ENCODE results near the gene UMODL1.

Gene UMODL1

GRCh38 chr21:42149656-42150473 is 78.7 kb downstream of the UMODL1 start:
- Histone ChIP-seq H3K9me3 (ENCODE audit: control insufficient read depth, low read length) (no peaks in the 10 kb centered on the region), H3K4me1 (ENCODE audit: control insufficient read depth, insufficient read depth, low read length) (peaks cover 4% of the 10 kb centered on the region), H3K27ac (ENCODE audit: insufficient read depth, low read depth, low read length, poor library complexity, severe bottlenecking) (no peak overlapping the region), H3K4me3 (ENCODE audit: insufficient read depth, low read depth, low read length) (no peak overlapping the region), H3K27me3 (ENCODE audit: control insufficient read depth, insufficient read depth, low read length, poor library complexity, severe bottlenecking) (no peaks in the 10 kb centered on the region), H3K36me3 (ENCODE audit: control insufficient read depth, insufficient read depth, low read length) (no peaks in the 10 kb centered on the region)
- WGBS, 2 experiments = 94 to 96% methylated on average over 21 of the region's 21 CpGs

DNA sequence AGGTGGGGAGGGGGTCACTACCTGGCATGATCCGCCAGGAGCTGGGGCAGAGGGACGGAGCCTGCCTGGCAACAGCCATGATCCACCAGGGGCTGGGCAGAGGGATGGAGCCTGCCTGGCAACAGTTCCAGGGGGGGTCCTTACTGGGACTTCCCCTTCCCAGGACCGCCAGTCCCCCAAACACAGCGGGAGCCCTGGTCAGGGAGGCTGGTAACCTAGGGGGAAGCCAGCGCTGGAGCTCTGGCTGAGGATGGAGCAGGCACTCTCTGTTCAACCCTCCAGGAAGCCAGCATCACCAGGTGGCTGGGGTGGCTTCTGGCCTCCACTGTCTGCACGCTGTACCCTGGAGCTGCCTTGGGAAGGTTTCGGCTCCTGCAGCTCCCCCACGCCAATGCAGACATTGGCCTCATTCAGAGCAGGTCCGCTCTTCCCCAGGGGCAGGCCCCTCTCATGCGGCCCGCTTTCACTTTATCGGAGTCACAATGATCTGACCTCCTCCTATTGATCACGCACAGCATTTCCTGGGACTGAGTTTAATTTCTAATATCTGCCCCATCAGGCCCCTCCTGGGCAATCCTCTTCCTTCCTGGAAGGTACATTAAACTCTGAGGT is 79.5 kb downstream of the UMODL1 start:
- Histone ChIP-seq H3K27me3 (ENCODE audit: control insufficient read depth, insufficient read depth, low read length, poor library complexity, severe bottlenecking) (no peaks in the 10 kb centered on the region), H3K27ac (ENCODE audit: insufficient read depth, low read depth, low read length, poor library complexity, severe bottlenecking) (no peak overlapping the region), H3K9me3 (ENCODE audit: control insufficient read depth, low read length) (no peaks in the 10 kb centered on the region), H3K4me3 (ENCODE audit: insufficient read depth, low read depth, low read length) (no peak overlapping the region), H3K4me1 (ENCODE audit: control insufficient read depth, insufficient read depth, low read length) (peaks cover 4% of the 10 kb centered on the region), H3K36me3 (ENCODE audit: control insufficient read depth, insufficient read depth, low read length) (no peaks in the 10 kb centered on the region)
- 87 to 88% methylated on average over 13 of the region's 13 CpGs for WGBS, 2 experiments

DNA sequence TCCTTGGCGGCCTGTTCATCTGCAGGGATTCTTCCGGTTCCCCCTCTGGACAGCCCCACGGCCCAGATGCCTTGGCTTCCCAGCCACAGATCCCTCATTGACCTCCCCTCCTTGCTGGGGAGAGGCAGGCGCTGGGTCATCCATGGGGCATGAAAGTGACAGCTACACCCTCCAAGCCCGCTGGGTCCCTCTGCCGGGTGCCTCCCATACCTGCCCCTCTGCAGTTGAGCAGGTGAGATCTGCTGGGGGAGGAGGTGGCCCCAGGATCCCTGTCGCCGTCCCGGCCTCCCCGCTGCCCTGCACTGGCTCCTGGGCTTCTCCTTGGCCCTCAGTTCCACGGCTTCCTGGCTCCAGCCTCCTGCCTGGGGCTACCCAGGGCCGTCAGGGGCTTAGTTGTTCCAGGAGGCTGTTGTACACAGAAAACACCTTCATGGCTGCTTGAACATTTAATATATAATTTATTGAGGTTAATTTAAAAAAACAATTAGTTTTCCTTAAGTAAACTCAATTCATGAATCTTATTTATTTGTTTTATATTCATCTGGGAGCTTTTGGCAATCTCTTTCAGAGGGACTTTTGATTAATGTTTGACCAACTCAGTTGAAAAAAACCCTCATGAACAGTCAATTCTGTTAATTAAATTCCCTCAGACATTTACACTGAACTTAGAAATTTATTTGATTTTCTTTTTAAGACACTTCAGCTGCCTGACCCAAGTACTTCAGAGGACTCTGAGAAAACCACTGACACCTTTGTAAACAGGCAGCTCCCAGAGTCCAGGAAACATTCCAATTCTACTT is 80.2 kb downstream of the UMODL1 start:
- Histone ChIP-seq H3K9me3 (ENCODE audit: control insufficient read depth, low read length) (no peaks in the 10 kb centered on the region), H3K4me3 (ENCODE audit: insufficient read depth, low read depth, low read length) (no peak overlapping the region), H3K27ac (ENCODE audit: insufficient read depth, low read depth, low read length, poor library complexity, severe bottlenecking) (no peak overlapping the region), H3K36me3 (ENCODE audit: control insufficient read depth, insufficient read depth, low read length) (no peaks in the 10 kb centered on the region), H3K27me3 (ENCODE audit: control insufficient read depth, insufficient read depth, low read length, poor library complexity, severe bottlenecking) (no peaks in the 10 kb centered on the region), H3K4me1 (ENCODE audit: control insufficient read depth, insufficient read depth, low read length) (peaks cover 4% of the 10 kb centered on the region)
- WGBS, 2 experiments = 83 to 87% methylated on average over 11 to 12 of the region's 12 CpGs

GRCh38 chr21:42151948-42152220 is 80.8 kb downstream of the UMODL1 start:
- no peaks in the 10 kb centered on the region for H3K36me3 ChIP-seq (ENCODE audit: control insufficient read depth, insufficient read depth, low read length)
- H3K27ac ChIP-seq (ENCODE audit: insufficient read depth, low read depth, low read length, poor library complexity, severe bottlenecking) = no peak overlapping the region
- H3K4me3 ChIP-seq (ENCODE audit: insufficient read depth, low read depth, low read length) = no peak overlapping the region
- H3K27me3 ChIP-seq (ENCODE audit: control insufficient read depth, insufficient read depth, low read length, poor library complexity, severe bottlenecking) = no peaks in the 10 kb centered on the region
- H3K4me1 ChIP-seq (ENCODE audit: control insufficient read depth, insufficient read depth, low read length) = peaks cover 4% of the 10 kb centered on the region
- H3K9me3 ChIP-seq (ENCODE audit: control insufficient read depth, low read length) = no peaks in the 10 kb centered on the region

GRCh38 chr21:42153046-42153686 is 82.0 kb downstream of the UMODL1 start:
- peaks cover 8% of the 10 kb centered on the region for H3K4me1 ChIP-seq (ENCODE audit: control insufficient read depth, insufficient read depth, low read length)
- no peaks in the 10 kb centered on the region for H3K9me3 ChIP-seq (ENCODE audit: control insufficient read depth, low read length)
- no peaks in the 10 kb centered on the region for H3K36me3 ChIP-seq (ENCODE audit: control insufficient read depth, insufficient read depth, low read length)
- no peak overlapping the region for H3K27ac ChIP-seq (ENCODE audit: insufficient read depth, low read depth, low read length, poor library complexity, severe bottlenecking)
- 94 to 95% methylated on average over 15 of the region's 15 CpGs for WGBS, 2 experiments
- no peak overlapping the region for H3K4me3 ChIP-seq (ENCODE audit: insufficient read depth, low read depth, low read length)
- no peaks in the 10 kb centered on the region for H3K27me3 ChIP-seq (ENCODE audit: control insufficient read depth, insufficient read depth, low read length, poor library complexity, severe bottlenecking)

- H3K4me3 ChIP-seq (ENCODE audit: insufficient read depth, low read depth, low read length) = no peak overlapping the region
- no peaks in the 10 kb centered on the region for H3K9me3 ChIP-seq (ENCODE audit: control insufficient read depth, low read length)
- H3K4me1 ChIP-seq (ENCODE audit: control insufficient read depth, insufficient read depth, low read length) = peaks cover 8% of the 10 kb centered on the region
- 94% methylated on average over 13 of the region's 13 CpGs for WGBS, 2 experiments
- no peaks in the 10 kb centered on the region for H3K27me3 ChIP-seq (ENCODE audit: control insufficient read depth, insufficient read depth, low read length, poor library complexity, severe bottlenecking)
- no peak overlapping the region for H3K27ac ChIP-seq (ENCODE audit: insufficient read depth, low read depth, low read length, poor library complexity, severe bottlenecking)
- no peaks in the 10 kb centered on the region for H3K36me3 ChIP-seq (ENCODE audit: control insufficient read depth, insufficient read depth, low read length)
Observed at GRCh38 chr21:42153746-42154145, 82.6 kb downstream of the UMODL1 start.

DNA sequence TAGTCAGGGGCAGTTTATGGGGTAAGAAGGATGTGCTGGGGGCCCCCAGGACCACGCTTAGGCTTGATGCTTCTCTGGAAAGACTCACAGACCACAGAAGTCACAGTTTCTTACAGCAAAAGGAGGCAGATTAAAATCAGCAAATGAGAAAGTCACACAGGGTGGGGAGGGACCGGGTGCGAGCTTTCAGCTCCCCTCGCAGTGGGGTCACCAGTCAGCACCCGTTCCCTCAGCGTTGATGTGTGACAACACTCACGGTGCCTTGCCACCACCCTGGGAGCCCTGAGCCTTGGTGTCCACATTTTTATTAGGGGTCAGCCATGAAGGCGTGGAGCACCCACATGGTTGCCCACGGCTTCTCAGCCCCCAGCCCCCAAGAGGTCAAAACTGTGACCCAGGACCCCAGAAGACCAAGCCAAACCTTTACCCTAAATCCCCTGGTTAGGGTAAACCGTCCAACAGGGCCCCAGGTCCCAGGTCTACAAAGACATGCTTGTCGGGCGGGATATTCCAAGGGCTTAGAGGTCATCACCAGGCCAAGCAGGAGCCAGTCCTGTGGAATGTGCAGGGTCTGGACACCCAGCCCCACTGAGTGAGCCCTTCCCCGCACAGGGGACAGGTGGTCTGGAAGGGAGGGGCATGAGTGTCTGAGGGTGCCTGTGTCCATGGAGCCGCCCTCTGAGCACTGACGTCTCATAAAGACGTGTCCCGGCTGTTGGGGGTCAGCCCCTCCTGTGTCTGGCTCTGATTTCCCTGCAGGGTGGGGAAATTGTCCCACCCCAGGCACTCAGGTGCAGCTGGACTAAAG is 83.3 kb downstream of the UMODL1 start:
- H3K27me3 ChIP-seq (ENCODE audit: control insufficient read depth, insufficient read depth, low read length, poor library complexity, severe bottlenecking) = no peaks in the 10 kb centered on the region
- no peak overlapping the region for H3K4me3 ChIP-seq (ENCODE audit: insufficient read depth, low read depth, low read length)
- H3K4me1 ChIP-seq (ENCODE audit: control insufficient read depth, insufficient read depth, low read length) = peaks cover 8% of the 10 kb centered on the region
- H3K36me3 ChIP-seq (ENCODE audit: control insufficient read depth, insufficient read depth, low read length) = no peaks in the 10 kb centered on the region
- no peak overlapping the region for H3K27ac ChIP-seq (ENCODE audit: insufficient read depth, low read depth, low read length, poor library complexity, severe bottlenecking)
- no peaks in the 10 kb centered on the region for H3K9me3 ChIP-seq (ENCODE audit: control insufficient read depth, low read length)
- 90 to 91% methylated on average over 17 of the region's 17 CpGs for WGBS, 2 experiments

DNA sequence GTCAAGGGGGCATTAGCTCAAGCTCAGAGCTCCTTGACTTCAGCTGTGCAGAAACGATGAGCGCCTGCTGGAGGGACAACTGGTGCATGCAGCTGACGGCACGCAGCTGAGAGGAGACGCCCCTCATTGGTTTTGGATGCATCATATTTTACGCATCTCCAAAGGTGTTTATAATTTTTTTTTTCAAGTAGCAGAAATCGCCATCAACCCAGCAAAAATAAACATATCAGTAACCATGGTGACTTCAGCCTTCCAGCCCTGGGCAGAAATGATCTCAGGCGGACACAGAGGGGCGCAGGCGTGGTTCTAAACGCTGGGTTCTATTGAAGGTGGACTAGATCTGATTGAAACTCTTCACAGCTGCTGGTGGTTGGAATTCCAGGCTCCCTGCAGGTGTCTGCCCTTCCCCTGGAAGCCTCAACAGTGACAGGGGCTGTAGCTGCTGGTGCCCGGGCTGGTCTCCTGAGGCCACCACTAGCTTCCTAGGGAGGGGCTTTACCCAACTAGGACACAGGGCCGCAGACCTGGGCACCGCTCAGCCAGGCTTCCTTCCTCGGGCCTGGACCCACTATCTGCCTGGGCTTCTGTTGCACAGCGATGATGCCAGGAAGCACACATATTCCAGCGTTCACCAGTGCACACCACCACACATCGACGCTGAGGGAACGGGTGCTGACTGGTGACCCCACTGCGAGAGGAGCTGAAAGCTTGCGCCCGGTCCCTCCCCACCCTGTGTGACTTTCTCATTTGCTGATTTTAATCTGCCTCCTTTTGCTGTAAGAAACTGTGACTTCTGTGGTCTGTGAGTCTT is 84.1 kb downstream of the UMODL1 start:
- H3K4me1 ChIP-seq (ENCODE audit: control insufficient read depth, insufficient read depth, low read length) = peaks cover 8% of the 10 kb centered on the region
- no peak overlapping the region for H3K27ac ChIP-seq (ENCODE audit: insufficient read depth, low read depth, low read length, poor library complexity, severe bottlenecking)
- H3K27me3 ChIP-seq (ENCODE audit: control insufficient read depth, insufficient read depth, low read length, poor library complexity, severe bottlenecking) = no peaks in the 10 kb centered on the region
- 94% methylated on average over 23 of the region's 23 CpGs for WGBS, 2 experiments
- H3K36me3 ChIP-seq (ENCODE audit: control insufficient read depth, insufficient read depth, low read length) = no peaks in the 10 kb centered on the region
- no peak overlapping the region for H3K4me3 ChIP-seq (ENCODE audit: insufficient read depth, low read depth, low read length)
- H3K9me3 ChIP-seq (ENCODE audit: control insufficient read depth, low read length) = no peaks in the 10 kb centered on the region
